Uterus (tissue), 2 donors: ENCODE data around the gene FAM168A.

Source experiments
- CTCF ChIP-seq, 4 experiments: fragments of 200-600 bp in 2 of 4; fragments of 450-650 bp in 2 of 4; sonication (generic) in 2 of 4; IDR thresholded peaks; one replicate each; pipeline ENCODE4 v1.5.1; 2016 to 2019; ENCODE audit warnings: antibody characterized with exemption in 4 of 4, mild to moderate bottlenecking in 2 of 4, moderate library complexity in 1 of 4
- POLR2A ChIP-seq, 2 donors: fragments of 450-650 bp; IDR thresholded peaks; one replicate each; pipeline ENCODE4 v1.6.1; 2016; ENCODE audit warnings: antibody characterized with exemption in 2 of 2, mild to moderate bottlenecking in 1 of 2, moderate library complexity in 1 of 2

GRCh38 chr11:73403541-73403940, 194.4 kb downstream of the FAM168A start:
- TF ChIP-seq CTCF (IDR thresholded peaks at IDR 0.05): no peak
- TF ChIP-seq POLR2A (IDR thresholded peaks at IDR 0.05): no peak
